ENCODE results near the gene CNKSR2. TPM values are rescaled to one million over a fixed set of nuclear protein-coding genes. Genes with fewer than 3 reads are reported as not detected.
A peak's percentile ranks its signal among the peaks of the same experiment; 100 is the strongest.

The CNKSR2 gene
- total RNA-seq, result 11.3 and 13.4 TPM in 2 replicates

DNA sequence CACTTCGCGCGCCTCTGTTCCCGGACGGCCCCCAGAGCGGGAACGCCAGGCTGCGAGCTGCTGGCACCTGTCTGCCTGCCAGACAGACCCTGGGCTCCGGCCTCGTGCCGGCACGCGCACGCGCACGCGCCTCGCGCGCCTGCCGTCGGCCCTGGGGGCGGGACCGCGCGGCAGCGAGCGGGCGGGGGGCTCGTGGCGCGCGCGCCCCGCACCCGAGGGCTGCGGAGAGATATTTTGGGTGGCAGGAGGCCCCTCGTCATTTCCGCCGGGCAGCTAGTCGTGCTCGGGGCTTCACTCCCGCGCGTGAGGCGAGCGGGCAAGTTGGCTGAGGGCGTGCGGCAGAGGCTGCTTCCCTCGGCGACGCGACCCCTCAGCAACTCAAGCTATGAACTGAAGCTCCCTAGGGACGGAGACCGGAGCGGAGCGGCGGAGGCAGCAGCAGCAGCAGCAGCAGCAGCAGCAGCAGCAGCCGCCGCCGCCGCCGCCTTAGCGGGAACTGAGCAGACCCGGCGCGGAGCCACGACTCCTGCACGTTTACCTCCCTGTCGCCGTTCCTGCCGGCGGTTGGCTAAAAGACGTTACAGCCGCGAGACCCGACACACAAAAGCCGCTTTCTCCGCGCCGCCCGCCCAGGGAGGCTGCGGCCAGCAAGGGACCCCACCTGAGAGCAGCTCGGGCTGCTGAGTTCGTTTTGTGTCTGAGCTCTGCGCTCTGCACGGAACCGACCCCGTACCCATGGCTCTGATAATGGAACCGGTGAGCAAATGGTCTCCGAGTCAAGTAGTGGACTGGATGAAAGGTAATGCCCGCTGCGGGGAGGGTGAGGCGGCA, at the start of gene CNKSR2:
CNKSR2 (plus strand) TSS at position 256 of the 831 bp plus-strand sequence; CDS start at position 736, 480 bp downstream.
- DNase-seq (ENCODE audit: low spot score), result peak; percentile 64
- peak within 1 kb of the TSS; percentile 89 for H3K4me3 Mint-ChIP-seq (ENCODE audit: low read depth)
- peaks cover 31% of the 10 kb centered on the region for H3K4me1 Mint-ChIP-seq (ENCODE audit: low read depth)
- H3K9me3 Mint-ChIP-seq, result no peaks in the 10 kb centered on the region
- H3K27me3 Mint-ChIP-seq (ENCODE audit: low read depth), result no peaks in the 10 kb centered on the region
- H3K27ac Mint-ChIP-seq, result peak within 1 kb of the TSS; percentile 72
- intact Hi-C loops (cut with micrococcal nuclease), result loop anchor here (5.0 to 10.0 kb wide), 3 partner anchors 63 to 850 kb away; no protein-coding TSS in a partner anchor
- H3K36me3 Mint-ChIP-seq (ENCODE audit: low read depth), result no peaks in the 10 kb centered on the region

DNA sequence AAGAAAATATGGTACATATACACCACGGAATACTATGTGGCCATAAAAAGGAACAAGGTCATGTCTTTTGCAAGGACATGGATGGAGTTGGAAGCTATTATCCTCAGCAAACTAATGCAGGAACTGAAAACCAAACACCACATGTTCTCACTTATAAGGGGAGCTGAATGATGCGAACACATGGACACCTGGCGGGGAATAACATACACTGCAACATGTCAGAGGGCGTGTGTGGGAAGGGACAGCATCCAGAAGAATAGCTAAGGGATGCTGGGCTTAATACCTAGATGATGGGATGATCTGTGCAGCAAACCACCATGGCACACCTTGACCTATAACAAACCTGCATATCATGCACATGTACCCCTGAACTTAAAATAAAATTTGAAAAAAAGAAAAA, 19.5 kb upstream of the CNKSR2 start:
- no peaks in the 10 kb centered on the region for H3K4me1 Mint-ChIP-seq (ENCODE audit: low read depth)
- H3K27ac Mint-ChIP-seq, result no peak overlapping the region
- DNase-seq (ENCODE audit: low spot score), result no peak
- peaks cover 19% of the 10 kb centered on the region for H3K9me3 Mint-ChIP-seq
- no peak overlapping the region for H3K4me3 Mint-ChIP-seq (ENCODE audit: low read depth)
- intact Hi-C loops (cut with micrococcal nuclease), result no loop called here
- no peaks in the 10 kb centered on the region for H3K36me3 Mint-ChIP-seq (ENCODE audit: low read depth)
- H3K27me3 Mint-ChIP-seq (ENCODE audit: low read depth), result no peaks in the 10 kb centered on the region

DNA sequence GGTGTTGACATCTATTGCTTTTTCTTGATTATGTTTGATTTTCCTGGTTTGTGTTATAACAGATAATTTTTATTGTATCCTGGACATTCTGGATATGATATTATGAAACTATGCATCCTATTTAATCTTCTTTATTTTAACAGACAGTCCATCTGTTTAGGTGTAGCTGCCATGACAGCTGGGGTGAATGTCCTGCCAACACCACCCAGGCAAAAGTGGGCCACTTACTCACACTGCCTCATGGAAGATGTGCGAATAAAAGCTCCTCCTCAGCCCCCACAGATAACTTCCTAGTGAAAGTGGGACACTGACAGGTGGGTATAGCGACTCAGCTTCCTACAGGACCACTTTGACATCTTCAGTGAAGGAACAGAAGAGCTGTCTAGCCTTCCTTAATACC, 18.4 kb upstream of the CNKSR2 start:
- peaks cover 11% of the 10 kb centered on the region for H3K9me3 Mint-ChIP-seq
- no peaks in the 10 kb centered on the region for H3K27me3 Mint-ChIP-seq (ENCODE audit: low read depth)
- no peak overlapping the region for H3K27ac Mint-ChIP-seq
- DNase-seq (ENCODE audit: low spot score), result no peak
- no peaks in the 10 kb centered on the region for H3K4me1 Mint-ChIP-seq (ENCODE audit: low read depth)
- intact Hi-C loops (cut with micrococcal nuclease), result no loop called here
- no peaks in the 10 kb centered on the region for H3K36me3 Mint-ChIP-seq (ENCODE audit: low read depth)
- H3K4me3 Mint-ChIP-seq (ENCODE audit: low read depth), result no peak overlapping the region

DNA sequence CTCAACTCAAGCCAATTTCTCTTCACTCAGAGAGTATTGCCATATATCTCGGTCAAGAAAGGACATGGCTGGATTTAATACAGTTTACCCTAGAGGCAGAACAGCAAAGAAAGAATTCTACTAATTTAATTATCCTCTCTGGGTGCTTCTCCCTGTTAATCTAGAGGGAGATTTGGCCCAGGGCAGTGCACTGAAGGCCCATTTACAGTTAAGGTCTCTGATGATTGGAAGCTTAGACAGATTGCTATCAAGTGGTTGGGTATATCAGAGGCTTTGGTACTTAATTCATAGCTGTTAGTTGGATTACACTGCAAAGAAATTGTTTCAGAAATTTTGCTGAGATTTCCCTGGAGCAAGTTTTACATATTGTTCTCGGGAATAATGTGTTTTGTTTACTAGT, 4.6 kb upstream of the CNKSR2 start:
- intact Hi-C loops (cut with micrococcal nuclease), result loop anchor here (5.0 to 10.0 kb wide), 3 partner anchors 65 to 845 kb away; no protein-coding TSS in a partner anchor
- Mint-ChIP-seq H3K36me3 (ENCODE audit: low read depth) (no peaks in the 10 kb centered on the region), H3K4me3 (ENCODE audit: low read depth) (no peak overlapping the region), H3K4me1 (ENCODE audit: low read depth) (peaks cover 15% of the 10 kb centered on the region), H3K27ac (no peak overlapping the region), H3K9me3 (peaks cover 7% of the 10 kb centered on the region), H3K27me3 (ENCODE audit: low read depth) (no peaks in the 10 kb centered on the region)
- DNase-seq (ENCODE audit: low spot score), result no peak

DNA sequence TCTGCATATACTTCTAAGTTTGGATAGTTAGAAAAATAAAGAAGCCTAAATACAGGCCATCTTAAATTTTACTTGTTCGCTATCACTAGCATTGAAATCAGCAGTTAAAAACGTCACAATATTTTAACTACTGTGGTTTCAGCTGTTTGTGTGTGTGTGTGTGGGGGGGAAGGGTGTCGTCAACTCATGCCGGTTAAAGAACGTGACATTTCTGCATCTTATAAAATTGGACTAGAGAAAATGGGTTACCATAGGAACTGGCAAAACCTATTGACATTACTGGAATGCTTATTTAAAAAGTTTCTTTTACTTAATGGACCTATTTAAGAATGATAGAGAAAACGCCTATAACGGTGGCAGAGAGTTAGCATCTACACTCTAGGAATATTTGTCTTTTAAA, 1.2 kb upstream of the CNKSR2 start:
- H3K4me3 Mint-ChIP-seq (ENCODE audit: low read depth), result peak overlapping the region; percentile 69
- intact Hi-C loops (cut with micrococcal nuclease), result loop anchor here (5.0 to 10.0 kb wide), 3 partner anchors 64 to 848 kb away; no protein-coding TSS in a partner anchor
- no peak overlapping the region for H3K27ac Mint-ChIP-seq
- no peaks in the 10 kb centered on the region for H3K9me3 Mint-ChIP-seq
- no peaks in the 10 kb centered on the region for H3K36me3 Mint-ChIP-seq (ENCODE audit: low read depth)
- DNase-seq (ENCODE audit: low spot score), result no peak
- H3K4me1 Mint-ChIP-seq (ENCODE audit: low read depth), result peaks cover 35% of the 10 kb centered on the region
- no peaks in the 10 kb centered on the region for H3K27me3 Mint-ChIP-seq (ENCODE audit: low read depth)

DNA sequence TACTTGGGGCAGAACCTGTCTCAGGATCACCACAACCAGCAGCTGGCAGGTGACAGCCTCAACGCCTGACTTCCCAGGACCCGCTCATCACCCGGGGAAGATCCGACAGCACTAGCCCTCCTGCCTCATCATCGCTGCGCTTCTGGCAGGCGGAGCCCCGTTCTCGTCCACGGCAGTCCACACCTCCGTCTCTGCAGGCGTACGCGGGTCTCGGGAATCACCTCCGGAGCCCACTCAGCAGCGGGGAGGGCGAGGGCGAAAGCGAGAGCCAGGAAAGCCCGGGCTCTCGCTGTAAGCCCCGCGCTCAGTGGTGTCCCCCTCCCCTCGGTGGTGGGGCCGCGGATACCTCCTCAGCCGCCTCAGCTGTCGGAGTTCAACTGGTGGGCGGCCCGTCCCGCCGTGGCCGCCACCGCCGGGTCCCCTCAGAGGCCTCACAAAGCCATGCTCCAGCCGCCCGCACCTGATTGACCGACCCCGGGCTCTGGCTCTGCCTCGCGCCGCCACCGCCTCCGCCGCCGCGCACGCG, 518 bp upstream of the CNKSR2 start:
- Mint-ChIP-seq H3K27me3 (ENCODE audit: low read depth) (no peaks in the 10 kb centered on the region), H3K4me1 (ENCODE audit: low read depth) (peaks cover 32% of the 10 kb centered on the region), H3K9me3 (no peaks in the 10 kb centered on the region), H3K36me3 (ENCODE audit: low read depth) (no peaks in the 10 kb centered on the region), H3K27ac (peak overlapping the region; percentile 42), H3K4me3 (ENCODE audit: low read depth) (peak overlapping the region; percentile 72)
- intact Hi-C loops (cut with micrococcal nuclease), result loop anchor here (5.0 to 10.0 kb wide), 3 partner anchors 64 to 849 kb away; no protein-coding TSS in a partner anchor
- peak; percentile 10 for DNase-seq (ENCODE audit: low spot score)

DNA sequence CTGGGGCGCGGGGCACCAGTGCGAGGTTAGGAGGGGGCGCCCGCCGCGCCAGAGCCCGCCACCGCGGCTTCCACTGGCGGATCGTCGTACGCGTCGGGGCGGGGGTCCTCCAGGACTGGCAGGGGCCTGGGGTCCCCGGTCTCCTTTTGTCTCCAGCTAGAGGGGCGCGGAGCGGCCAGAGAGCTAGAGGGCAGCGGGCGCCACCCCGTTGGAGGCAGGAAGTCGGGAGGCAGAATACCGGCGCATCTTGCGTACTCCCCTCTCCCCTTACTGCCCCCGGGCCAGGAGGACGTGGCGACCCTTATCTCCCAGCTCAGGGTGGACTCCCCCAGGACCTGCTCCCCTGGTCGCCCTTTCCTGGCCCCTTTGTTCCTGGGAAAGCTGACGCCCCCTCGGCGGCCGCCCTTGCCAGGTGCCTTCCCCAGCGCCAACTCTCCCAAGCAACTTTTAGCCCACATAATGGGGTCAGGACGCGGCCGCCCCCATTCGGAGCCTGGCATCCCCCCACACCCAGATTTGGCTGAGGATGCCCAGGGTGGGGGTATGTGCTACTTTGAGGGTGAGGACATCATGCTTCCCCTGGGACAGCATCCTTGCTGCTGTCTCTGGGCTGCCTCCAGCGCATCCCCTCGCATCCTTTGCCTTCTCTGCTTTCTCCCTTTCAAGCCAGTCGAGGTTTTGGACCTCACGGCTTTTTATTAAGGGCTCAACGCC, 933 bp downstream of the CNKSR2 start:
- Mint-ChIP-seq H3K27ac (peak overlapping the region; percentile 72), H3K27me3 (ENCODE audit: low read depth) (no peaks in the 10 kb centered on the region), H3K4me3 (ENCODE audit: low read depth) (peak overlapping the region; percentile 89), H3K4me1 (ENCODE audit: low read depth) (peaks cover 36% of the 10 kb centered on the region), H3K9me3 (no peaks in the 10 kb centered on the region), H3K36me3 (ENCODE audit: low read depth) (no peaks in the 10 kb centered on the region)
- intact Hi-C loops (cut with micrococcal nuclease), result loop anchor here (5.0 to 10.0 kb wide), 3 partner anchors 62 to 850 kb away; no protein-coding TSS in a partner anchor
- DNase-seq (ENCODE audit: low spot score), result peak; percentile 8

DNA sequence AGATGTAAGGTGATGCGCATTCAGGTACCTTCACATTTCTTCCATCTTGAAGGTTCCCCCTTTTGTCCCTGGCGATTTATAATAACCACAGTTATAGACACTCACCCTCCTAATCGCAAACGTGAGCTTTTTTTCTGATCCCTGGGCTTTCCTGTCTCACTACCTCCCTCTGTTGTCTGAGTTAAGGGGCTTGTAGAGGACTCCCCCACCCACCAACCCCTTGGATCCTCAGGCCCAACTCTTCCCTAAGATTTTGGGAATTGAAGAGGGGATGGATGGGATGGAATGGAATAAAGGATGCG, 1.4 kb downstream of the CNKSR2 start:
- DNase-seq (ENCODE audit: low spot score), result no peak
- peaks cover 36% of the 10 kb centered on the region for H3K4me1 Mint-ChIP-seq (ENCODE audit: low read depth)
- H3K4me3 Mint-ChIP-seq (ENCODE audit: low read depth), result peak overlapping the region; percentile 89
- H3K27ac Mint-ChIP-seq, result no peak overlapping the region
- no peaks in the 10 kb centered on the region for H3K27me3 Mint-ChIP-seq (ENCODE audit: low read depth)
- no peaks in the 10 kb centered on the region for H3K36me3 Mint-ChIP-seq (ENCODE audit: low read depth)
- intact Hi-C loops (cut with micrococcal nuclease), result loop anchor here (10.0 kb wide), 2 partner anchors 71 to 851 kb away; no protein-coding TSS in a partner anchor
- H3K9me3 Mint-ChIP-seq, result no peaks in the 10 kb centered on the region

DNA sequence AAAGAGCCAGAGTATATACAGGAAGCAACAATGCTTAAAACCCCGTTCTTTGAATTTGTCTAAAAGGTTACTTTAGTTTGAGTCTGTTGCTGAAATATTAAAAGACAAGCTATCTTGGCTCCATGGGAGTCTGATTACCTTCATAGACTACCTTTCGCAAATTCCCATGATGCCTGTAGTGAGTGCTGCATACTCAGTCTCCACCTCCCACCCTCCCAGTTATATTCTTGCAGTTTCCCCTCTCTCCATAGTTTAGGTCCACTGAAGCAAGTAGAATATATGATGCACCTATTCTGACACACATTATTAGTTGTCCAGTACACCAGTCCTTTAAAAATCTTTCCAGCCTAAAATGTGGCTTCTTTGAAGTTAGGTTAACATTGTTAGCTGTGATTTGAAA, 2.4 kb downstream of the CNKSR2 start:
- H3K36me3 Mint-ChIP-seq (ENCODE audit: low read depth), result no peaks in the 10 kb centered on the region
- intact Hi-C loops (cut with micrococcal nuclease), result loop anchor here (10.0 kb wide), 2 partner anchors 72 to 852 kb away; no protein-coding TSS in a partner anchor
- peak overlapping the region; percentile 89 for H3K4me3 Mint-ChIP-seq (ENCODE audit: low read depth)
- no peak for DNase-seq (ENCODE audit: low spot score)
- peaks cover 38% of the 10 kb centered on the region for H3K4me1 Mint-ChIP-seq (ENCODE audit: low read depth)
- H3K9me3 Mint-ChIP-seq, result no peaks in the 10 kb centered on the region
- H3K27ac Mint-ChIP-seq, result no peak overlapping the region
- H3K27me3 Mint-ChIP-seq (ENCODE audit: low read depth), result no peaks in the 10 kb centered on the region

DNA sequence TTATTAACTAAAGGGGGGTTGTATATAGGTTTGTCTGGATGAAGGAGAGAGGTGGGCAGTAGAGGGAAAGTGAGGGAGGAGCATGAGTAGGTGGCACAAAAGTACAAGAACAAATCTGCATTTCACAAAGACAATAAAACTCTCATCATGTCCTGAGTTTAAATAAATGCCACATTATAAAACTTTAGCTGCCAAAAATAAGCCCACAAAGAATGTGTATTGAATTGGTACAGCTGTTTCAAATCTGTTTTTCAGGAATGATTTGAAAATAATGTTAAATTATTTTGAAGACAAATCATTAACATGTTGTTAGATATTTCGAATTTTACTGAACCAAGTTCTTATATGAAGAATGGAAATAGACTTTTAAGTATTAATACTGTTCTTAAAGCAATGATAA, 5.8 kb downstream of the CNKSR2 start:
- no peak for DNase-seq (ENCODE audit: low spot score)
- peaks cover 35% of the 10 kb centered on the region for H3K4me1 Mint-ChIP-seq (ENCODE audit: low read depth)
- intact Hi-C loops (cut with micrococcal nuclease), result loop anchor here (10.0 kb wide), 2 partner anchors 75 to 855 kb away; no protein-coding TSS in a partner anchor
- H3K27ac Mint-ChIP-seq, result no peak overlapping the region
- H3K27me3 Mint-ChIP-seq (ENCODE audit: low read depth), result no peaks in the 10 kb centered on the region
- no peaks in the 10 kb centered on the region for H3K9me3 Mint-ChIP-seq
- no peaks in the 10 kb centered on the region for H3K36me3 Mint-ChIP-seq (ENCODE audit: low read depth)
- H3K4me3 Mint-ChIP-seq (ENCODE audit: low read depth), result no peak overlapping the region

DNA sequence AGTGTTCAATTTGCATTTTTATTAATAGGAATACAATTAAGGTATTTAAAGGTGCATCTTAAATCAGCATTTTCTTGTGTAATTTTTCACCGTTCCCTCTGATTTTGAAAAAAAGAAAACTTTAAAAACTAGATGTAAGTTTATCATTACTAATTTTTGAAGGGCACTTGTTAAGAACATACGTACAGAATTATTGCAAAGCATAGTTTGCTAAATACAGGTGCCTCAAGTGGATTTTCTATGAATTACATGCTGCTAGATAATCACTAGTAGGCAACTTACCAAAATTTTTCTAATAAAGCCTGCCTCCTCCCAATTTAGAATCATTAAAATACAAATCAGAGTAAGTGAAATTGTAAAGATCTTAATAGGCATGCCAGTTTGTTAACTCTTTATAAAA, 8.5 kb downstream of the CNKSR2 start:
- no peaks in the 10 kb centered on the region for H3K9me3 Mint-ChIP-seq
- no peak overlapping the region for H3K4me3 Mint-ChIP-seq (ENCODE audit: low read depth)
- H3K27me3 Mint-ChIP-seq (ENCODE audit: low read depth), result no peaks in the 10 kb centered on the region
- no peak for DNase-seq (ENCODE audit: low spot score)
- intact Hi-C loops (cut with micrococcal nuclease), result no loop called here
- peaks cover 16% of the 10 kb centered on the region for H3K4me1 Mint-ChIP-seq (ENCODE audit: low read depth)
- no peak overlapping the region for H3K27ac Mint-ChIP-seq
- peaks cover 6% of the 10 kb centered on the region for H3K36me3 Mint-ChIP-seq (ENCODE audit: low read depth)

DNA sequence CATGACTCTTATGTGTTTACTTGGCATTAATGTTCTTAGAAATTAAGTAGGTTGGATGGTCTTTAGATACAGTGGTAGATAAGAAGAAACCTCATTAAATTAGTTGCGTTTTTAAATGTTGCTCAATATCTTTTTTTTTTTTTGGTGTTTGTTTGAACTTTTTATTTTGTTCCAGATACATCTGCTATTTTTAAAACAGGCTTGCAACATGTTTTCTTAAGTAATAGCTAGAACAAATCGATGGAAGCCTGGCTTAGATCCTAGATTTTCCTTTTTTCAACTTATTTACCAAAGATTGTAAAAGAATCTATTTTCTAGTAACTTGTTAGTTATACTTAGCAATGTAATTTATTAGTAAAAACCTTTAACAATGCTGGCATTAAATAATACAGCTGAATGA, 9.3 kb downstream of the CNKSR2 start:
- no peak for DNase-seq (ENCODE audit: low spot score)
- Mint-ChIP-seq H3K4me3 (ENCODE audit: low read depth) (no peak overlapping the region), H3K27ac (no peak overlapping the region), H3K36me3 (ENCODE audit: low read depth) (peaks cover 12% of the 10 kb centered on the region), H3K4me1 (ENCODE audit: low read depth) (peaks cover 14% of the 10 kb centered on the region), H3K27me3 (ENCODE audit: low read depth) (no peaks in the 10 kb centered on the region), H3K9me3 (peaks cover 5% of the 10 kb centered on the region)
- intact Hi-C loops (cut with micrococcal nuclease), result no loop called here
